ENCODE data around the gene SMTNL1. TPM values are rescaled to one million over a fixed set of nuclear protein-coding genes. Genes with fewer than 3 reads are reported as not detected.
A peak's percentile ranks its signal among the peaks of the same experiment; 100 is the strongest.

SMTNL1 gene
- not detected for total RNA-seq

GRCh38 chr11:57536947-57537619 is at the start of gene SMTNL1:
Gene SMTNL1, plus strand, starts transcription at chr11:57537595. Its CDS starts 5,048 bp downstream, at chr11:57542643.
- DNase-seq (ENCODE audit: low spot score): no peak
- no peak for ATAC-seq

DNA sequence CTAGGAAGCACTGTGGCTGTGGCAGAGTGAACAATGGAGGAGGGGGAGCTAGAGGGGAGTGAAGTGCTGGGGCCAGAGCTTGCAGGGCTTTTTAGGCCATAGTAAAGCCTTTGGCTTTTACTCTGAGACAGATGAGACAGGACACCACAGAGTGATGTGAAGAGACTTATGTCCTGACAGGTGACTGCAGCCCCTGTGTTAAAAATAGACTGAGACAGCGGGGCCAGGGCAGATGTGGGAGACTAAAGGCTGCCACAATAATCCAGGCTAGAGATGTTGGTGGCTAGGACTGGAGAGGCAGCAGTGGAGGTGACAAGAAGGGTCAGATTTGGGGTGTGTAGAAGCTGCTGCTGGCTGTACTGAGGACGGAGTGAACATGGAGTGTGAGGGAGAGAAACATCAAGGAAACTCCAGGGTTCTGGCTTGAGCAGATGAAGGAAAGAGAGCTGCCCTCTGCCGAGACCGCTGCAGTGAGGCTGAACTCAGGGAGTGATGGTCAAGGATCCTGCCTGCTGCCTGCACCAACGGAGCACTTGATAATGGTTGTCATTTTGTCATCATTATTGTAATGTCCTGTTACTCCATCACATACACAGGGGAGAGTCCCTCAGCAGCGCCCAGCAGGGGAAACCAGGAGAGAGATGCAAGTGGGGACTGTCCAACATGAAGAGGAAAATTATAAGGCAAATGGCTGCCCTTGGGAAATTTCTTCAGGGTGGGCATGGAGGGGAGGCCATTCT is 49.3 kb upstream of the SMTNL1 start:
- ATAC-seq: no peak
- no peak for DNase-seq (ENCODE audit: low spot score)

- no peak for DNase-seq (ENCODE audit: low spot score)
Measured at GRCh38 chr11:57490456-57491248, 46.7 kb upstream of the SMTNL1 start.

DNA sequence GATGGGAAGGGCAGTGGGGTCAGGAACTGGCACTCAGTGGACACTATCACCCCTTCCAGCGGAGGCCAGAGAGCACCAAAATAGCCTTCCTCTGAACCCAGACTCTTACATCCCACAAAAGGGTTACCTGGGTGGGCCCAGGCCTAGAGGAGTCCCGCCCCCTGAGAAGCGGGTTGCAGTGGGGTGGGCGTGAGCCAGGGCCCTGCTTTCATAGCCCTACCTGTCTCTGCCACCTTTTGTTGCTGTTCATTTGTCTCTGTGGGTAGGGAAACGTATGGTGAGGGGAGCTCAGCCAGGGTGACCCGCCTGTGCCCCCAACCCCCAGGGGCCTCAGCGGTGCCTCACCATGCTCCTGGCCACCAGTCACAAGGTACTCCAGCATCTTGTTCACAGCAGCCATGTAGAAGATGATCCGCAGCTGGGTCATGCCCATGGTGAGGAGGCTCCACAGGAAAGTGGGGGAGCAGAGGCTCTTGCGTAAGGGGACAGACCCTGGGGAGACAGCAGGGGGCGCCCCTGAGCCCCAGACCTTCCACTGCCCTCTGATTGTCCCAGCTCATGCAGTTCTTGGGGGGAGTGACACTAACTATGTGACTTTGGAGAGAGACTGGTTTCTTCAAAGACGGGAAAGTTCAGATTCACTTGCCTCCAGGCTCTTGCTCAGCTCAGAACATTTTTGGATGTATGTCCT is 45.9 kb upstream of the SMTNL1 start:
- no peak for DNase-seq (ENCODE audit: low spot score)

More at GRCh38 chr11:57490456-57491248, 46.7 kb upstream of the SMTNL1 start:
- ATAC-seq: no peak

DNA sequence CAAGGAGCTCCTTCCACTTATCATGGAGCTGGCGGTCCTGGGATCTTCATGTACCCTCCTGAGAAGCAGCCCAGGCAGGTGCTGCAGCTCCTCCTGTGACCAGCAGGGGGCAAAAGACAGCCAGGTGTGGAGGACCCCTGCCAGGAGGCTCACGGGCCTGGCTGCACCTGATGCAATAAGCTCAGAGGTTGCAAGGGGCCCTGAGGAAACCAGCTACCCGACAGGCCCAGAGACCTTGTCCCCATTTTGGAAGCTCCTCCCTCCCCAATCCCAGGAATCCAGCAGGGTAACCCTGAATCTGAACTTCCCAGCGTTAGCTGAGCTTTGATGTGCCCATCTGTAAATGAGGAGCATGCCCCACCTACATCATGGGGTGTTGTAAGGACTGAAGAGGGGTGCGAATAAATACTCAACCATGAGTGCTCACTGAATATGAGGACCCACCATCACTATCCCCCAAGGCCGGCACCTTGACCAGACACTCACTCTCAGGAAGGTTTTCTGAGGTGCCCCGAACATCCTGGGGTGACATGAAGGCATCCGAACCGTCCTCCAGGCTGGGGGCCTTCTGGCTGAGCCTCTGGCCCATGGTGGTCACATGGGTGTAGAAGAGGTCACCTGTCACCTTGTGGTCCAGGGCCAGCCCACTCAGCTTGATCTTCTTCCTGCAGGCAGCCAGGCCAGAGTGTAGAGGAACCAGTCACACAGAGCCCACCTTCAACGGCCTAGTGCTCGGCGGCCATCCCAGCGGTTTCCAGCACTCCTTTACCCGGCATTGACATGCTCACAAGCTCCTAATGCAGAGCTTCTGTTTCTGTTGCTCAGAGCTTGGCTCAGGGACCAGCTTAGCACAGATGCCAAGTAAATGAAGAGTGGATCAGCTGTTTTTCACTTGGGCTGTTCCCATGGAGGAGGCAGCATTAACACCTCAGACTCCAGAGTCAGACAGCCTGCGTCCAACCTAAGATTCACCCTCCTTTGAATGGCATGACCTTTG is 43.6 kb upstream of the SMTNL1 start:
- DNase-seq (ENCODE audit: low spot score) (peak; percentile 84), ATAC-seq (peak; percentile 65)

More for the DNA sequence above, 45.9 kb upstream of the SMTNL1 start:
- ATAC-seq: peak; percentile 15

DNA sequence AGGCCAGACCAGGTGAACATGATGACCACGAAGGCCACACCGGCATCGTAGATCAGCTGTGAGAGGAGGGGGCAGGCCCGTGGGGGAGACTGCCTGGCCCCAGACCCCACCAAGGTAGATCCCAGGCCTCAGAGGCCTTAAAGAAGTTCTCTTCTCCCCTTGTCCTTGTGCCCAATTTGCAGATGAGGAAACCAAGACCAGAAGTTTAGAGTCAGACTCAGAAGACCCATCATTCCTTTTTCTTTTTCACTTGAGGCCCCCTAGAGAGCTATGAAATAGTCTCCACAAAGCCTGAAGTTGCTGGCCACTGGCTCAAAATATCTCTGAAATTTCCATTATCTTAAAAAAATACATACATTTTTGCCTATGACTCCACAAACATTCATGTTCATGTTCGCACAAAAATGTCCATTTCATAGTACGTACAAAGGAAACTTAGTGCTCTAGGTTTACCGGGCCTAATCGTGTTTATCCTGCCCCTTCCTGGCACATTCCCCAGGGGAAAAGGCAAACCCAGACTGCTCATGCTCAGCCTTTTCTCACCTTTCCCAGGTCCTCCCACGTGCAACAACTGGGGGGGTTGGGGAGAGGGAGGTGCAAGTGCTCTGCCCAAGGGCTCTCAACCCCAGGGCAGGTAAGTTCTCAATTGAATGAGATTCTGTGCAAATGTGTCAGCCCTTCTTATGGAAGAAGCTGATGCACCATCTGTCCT is 41.1 kb upstream of the SMTNL1 start:
- peak; percentile 6 for ATAC-seq
- DNase-seq (ENCODE audit: low spot score): peak; percentile 86

DNA sequence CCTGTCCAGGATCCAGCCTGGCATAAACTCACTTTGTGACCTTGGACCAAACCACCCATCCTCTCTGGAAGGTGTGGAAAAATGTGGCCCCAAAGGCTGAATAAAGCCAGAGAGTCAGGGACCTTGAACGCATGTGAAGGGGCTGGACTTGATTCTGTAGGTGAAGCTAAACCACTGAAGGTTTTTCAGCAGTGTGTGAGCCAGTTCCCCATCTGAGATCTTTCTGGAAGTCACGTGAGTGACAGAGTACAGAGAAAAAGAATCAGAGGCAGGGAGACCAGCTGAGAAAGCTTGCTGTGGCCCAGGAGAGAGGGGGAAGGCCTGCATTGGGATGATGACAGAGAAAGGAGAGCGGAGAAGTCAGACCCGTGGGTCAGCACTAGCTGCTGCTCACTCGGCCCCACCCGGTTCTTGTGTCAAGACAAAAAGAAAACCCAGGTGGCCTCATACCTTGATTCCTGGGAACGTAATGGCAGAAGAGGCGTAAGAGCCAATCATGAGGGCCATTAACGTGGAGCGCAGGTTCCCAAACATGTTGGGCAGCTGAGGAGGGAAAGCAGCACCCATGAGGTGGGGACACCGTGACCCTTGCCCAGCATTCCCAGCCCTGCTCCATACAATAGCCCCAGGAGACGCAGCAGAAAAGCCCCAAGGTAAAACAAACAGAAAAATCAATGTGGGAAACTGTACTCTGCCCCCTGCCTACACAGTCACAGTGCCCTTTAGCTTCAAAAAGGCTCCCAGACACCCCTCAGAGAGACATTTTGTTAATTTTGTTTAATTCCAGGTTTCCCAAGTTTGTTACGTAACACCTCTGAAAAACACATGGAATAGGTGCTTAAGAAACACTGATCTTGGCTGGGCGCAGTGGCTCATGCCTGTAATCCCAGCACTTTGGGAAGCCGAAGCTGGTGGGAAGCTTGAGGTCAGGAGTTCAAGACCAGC is 39.8 kb upstream of the SMTNL1 start:
- DNase-seq (ENCODE audit: low spot score) (peak; percentile 81), ATAC-seq (peak; percentile 25)

- DNase-seq (ENCODE audit: low spot score) (peak; percentile 87), ATAC-seq (peak; percentile 35)
Measured at GRCh38 chr11:57498540-57498939, 38.9 kb upstream of the SMTNL1 start.

GRCh38 chr11:57499413-57499982 is 37.9 kb upstream of the SMTNL1 start:
- ATAC-seq (peak; percentile 74), DNase-seq (ENCODE audit: low spot score) (peak; percentile 99)

- ATAC-seq (peak; percentile 24), DNase-seq (ENCODE audit: low spot score) (no peak)
Measured at GRCh38 chr11:57499983-57500461, 37.4 kb upstream of the SMTNL1 start.

GRCh38 chr11:57500515-57500914 is 36.9 kb upstream of the SMTNL1 start:
- ATAC-seq (no peak), DNase-seq (ENCODE audit: low spot score) (peak; percentile 48)

DNA sequence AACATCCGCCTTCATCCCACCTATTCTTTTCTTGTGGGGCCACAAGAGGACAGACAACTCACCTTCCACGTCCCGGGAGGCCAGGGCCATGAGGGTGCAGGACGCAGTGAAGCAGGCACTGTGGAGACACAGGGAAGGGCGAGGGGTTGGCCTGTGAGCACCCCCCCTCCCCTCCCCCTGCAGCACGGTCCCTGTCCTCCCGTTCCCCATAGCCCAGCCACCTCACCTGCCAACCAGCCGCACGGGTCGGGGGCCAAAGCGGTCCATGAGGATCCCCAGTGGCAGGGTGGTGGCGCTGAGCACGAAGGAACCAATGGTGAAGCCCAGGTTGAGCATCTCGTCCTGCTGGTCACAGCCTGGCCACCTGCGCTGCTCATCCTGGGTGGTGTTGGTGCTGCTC is 36.5 kb upstream of the SMTNL1 start:
- DNase-seq (ENCODE audit: low spot score) (no peak), ATAC-seq (no peak)

DNA sequence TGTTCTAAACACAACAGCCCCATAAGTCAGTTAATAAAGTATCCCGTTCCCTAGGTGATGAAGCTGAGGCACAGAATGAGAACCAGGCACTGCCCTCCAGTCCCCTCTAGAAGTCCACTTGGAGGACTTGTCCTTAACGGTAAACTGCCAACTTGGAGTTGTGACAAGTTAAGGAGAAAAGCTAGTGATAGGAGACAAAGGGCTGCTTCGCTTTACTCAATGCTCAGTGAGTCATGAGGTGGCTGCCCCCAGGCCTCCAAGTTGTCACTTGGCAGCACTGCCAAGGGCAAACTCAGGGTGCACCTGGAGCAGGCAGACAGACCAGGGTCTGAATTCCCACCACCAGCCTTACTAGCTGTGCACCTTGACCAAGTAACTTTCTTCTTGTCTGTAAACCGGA is 35.4 kb upstream of the SMTNL1 start:
- peak; percentile 83 for DNase-seq (ENCODE audit: low spot score)
- peak; percentile 9 for ATAC-seq

- ATAC-seq (no peak), DNase-seq (ENCODE audit: low spot score) (no peak)
Measured at GRCh38 chr11:57502376-57502775, 35.0 kb upstream of the SMTNL1 start.

- DNase-seq (ENCODE audit: low spot score) (peak; percentile 69), ATAC-seq (peak; percentile 27)
Measured at GRCh38 chr11:57502870-57503269, 34.5 kb upstream of the SMTNL1 start.

DNA sequence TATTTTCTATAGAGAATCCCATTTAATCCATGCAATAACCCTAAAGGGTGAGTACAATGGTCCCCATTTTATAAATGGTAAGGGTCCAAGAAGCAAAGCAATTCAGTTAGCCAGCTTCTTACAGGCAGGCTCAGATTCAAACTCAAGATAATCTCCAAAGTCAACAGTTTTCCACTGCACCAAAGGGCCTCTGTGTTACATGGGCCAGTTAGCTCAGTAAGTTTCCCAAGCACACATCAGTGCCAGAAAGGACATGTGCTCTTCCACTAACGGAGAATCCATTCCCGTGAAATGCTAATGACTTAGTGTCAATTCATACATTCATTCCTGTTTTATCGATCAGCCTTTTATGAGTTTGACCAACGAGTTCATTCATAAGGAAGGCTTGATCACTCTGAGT is 32.9 kb upstream of the SMTNL1 start:
- DNase-seq (ENCODE audit: low spot score) (no peak), ATAC-seq (no peak)

DNA sequence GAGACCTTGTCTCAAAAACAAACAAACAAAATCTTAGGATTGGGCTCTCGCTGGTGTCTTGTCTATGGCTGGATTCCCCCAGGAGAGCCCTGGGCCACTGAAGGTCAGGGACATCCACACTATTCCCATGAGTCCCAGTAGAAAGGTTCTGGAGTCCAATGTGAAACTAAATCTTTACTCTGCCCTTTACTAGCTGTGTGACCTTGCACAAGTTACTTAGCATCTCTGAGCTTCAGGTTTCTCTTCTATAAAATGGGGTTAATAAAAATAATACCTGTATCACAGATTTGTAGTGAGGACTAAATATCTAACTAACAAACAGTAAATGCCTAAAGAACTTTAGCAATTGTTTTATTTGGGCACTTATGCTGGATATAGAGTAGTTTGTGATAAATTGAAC is 30.9 kb upstream of the SMTNL1 start:
- no peak for DNase-seq (ENCODE audit: low spot score)
- ATAC-seq: no peak
